ENCODE data around the gene SLC35A3. TPM values are rescaled to one million over a fixed set of nuclear protein-coding genes. Genes with fewer than 3 reads are reported as not detected.

Gene SLC35A3
- total and polyA plus RNA-seq, 9 of the 15 experiments (the other 6 are each of a cell fraction or from before 2014, with no cell fraction given) = 3.5 to 21.7 (median 13.2) TPM

DNA sequence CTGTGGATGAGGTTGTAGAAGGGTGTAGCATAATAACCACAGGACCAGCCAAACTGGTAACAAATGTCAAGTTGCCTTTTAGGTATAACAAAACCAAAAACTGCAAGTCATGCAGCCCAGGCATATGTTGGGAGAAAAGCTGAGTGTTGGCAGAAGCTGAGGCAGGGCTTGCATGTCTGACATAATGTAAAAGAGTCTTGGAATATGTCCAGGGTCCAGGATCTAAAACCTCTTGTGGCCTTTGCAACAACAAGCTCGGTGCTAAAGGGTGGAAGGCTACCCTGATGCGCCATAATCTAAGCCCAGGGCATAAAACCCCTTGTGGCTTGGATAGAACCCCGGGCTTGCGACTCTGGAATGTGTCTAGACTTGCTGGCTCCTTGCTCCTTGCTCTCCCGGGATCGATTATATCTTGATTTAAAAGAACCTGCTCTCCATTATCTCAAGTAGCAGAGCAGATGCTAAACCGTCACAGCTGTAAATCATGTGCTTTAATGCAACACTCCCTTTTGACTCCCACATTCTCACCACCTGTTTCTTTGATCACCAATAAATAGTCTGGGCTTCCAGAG is 26.5 kb upstream of the SLC35A3 start (continued):
- TF ChIP-seq, protein P1, sequence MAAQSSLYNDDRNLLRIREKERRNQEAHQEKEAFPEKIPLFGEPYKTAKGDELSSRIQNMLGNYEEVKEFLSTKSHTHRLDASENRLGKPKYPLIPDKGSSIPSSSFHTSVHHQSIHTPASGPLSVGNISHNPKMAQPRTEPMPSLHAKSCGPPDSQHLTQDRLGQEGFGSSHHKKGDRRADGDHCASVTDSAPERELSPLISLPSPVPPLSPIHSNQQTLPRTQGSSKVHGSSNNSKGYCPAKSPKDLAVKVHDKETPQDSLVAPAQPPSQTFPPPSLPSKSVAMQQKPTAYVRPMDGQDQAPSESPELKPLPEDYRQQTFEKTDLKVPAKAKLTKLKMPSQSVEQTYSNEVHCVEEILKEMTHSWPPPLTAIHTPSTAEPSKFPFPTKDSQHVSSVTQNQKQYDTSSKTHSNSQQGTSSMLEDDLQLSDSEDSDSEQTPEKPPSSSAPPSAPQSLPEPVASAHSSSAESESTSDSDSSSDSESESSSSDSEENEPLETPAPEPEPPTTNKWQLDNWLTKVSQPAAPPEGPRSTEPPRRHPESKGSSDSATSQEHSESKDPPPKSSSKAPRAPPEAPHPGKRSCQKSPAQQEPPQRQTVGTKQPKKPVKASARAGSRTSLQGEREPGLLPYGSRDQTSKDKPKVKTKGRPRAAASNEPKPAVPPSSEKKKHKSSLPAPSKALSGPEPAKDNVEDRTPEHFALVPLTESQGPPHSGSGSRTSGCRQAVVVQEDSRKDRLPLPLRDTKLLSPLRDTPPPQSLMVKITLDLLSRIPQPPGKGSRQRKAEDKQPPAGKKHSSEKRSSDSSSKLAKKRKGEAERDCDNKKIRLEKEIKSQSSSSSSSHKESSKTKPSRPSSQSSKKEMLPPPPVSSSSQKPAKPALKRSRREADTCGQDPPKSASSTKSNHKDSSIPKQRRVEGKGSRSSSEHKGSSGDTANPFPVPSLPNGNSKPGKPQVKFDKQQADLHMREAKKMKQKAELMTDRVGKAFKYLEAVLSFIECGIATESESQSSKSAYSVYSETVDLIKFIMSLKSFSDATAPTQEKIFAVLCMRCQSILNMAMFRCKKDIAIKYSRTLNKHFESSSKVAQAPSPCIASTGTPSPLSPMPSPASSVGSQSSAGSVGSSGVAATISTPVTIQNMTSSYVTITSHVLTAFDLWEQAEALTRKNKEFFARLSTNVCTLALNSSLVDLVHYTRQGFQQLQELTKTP (IDR thresholded peaks at IDR 0.05; ENCODE audit: low read depth in 1 of 2, partially characterized antibody in 2 of 2) = peak; percentile 42 to 65
- TF ChIP-seq ZNF274 (IDR thresholded peaks at IDR 0.05; ENCODE audit: borderline replicate concordance, low read depth, low read length) (no peak), NUFIP1 (IDR thresholded peaks at IDR 0.05; ENCODE audit: partially characterized antibody) (no peak), PHF21A (IDR thresholded peaks at IDR 0.05; ENCODE audit: borderline replicate concordance, low read depth) (no peak), RBM39 (optimal IDR thresholded peaks at IDR 0.05; ENCODE audit: low read depth, low read length) (no peak), BDP1 (IDR thresholded peaks at IDR 0.05; ENCODE audit: insufficient read depth, insufficient read length) (no peak), ELF2 (CRISPR knock-in tag; IDR thresholded peaks at IDR 0.05) (no peak), ZNF408 (CRISPR knock-in tag; IDR thresholded peaks at IDR 0.05; ENCODE audit: low read depth) (no peak), NFIC (IDR thresholded peaks at IDR 0.05) (peak; percentile 77), ZNF436 (CRISPR knock-in tag; IDR thresholded peaks at IDR 0.05) (no peak)
- TF ChIP-seq, protein P2, sequence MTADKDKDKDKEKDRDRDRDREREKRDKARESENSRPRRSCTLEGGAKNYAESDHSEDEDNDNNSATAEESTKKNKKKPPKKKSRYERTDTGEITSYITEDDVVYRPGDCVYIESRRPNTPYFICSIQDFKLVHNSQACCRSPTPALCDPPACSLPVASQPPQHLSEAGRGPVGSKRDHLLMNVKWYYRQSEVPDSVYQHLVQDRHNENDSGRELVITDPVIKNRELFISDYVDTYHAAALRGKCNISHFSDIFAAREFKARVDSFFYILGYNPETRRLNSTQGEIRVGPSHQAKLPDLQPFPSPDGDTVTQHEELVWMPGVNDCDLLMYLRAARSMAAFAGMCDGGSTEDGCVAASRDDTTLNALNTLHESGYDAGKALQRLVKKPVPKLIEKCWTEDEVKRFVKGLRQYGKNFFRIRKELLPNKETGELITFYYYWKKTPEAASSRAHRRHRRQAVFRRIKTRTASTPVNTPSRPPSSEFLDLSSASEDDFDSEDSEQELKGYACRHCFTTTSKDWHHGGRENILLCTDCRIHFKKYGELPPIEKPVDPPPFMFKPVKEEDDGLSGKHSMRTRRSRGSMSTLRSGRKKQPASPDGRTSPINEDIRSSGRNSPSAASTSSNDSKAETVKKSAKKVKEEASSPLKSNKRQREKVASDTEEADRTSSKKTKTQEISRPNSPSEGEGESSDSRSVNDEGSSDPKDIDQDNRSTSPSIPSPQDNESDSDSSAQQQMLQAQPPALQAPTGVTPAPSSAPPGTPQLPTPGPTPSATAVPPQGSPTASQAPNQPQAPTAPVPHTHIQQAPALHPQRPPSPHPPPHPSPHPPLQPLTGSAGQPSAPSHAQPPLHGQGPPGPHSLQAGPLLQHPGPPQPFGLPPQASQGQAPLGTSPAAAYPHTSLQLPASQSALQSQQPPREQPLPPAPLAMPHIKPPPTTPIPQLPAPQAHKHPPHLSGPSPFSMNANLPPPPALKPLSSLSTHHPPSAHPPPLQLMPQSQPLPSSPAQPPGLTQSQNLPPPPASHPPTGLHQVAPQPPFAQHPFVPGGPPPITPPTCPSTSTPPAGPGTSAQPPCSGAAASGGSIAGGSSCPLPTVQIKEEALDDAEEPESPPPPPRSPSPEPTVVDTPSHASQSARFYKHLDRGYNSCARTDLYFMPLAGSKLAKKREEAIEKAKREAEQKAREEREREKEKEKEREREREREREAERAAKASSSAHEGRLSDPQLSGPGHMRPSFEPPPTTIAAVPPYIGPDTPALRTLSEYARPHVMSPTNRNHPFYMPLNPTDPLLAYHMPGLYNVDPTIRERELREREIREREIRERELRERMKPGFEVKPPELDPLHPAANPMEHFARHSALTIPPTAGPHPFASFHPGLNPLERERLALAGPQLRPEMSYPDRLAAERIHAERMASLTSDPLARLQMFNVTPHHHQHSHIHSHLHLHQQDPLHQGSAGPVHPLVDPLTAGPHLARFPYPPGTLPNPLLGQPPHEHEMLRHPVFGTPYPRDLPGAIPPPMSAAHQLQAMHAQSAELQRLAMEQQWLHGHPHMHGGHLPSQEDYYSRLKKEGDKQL (CRISPR knock-in tag; IDR thresholded peaks at IDR 0.05; ENCODE audit: borderline replicate concordance) = no peak
- TF ChIP-seq, protein P3, sequence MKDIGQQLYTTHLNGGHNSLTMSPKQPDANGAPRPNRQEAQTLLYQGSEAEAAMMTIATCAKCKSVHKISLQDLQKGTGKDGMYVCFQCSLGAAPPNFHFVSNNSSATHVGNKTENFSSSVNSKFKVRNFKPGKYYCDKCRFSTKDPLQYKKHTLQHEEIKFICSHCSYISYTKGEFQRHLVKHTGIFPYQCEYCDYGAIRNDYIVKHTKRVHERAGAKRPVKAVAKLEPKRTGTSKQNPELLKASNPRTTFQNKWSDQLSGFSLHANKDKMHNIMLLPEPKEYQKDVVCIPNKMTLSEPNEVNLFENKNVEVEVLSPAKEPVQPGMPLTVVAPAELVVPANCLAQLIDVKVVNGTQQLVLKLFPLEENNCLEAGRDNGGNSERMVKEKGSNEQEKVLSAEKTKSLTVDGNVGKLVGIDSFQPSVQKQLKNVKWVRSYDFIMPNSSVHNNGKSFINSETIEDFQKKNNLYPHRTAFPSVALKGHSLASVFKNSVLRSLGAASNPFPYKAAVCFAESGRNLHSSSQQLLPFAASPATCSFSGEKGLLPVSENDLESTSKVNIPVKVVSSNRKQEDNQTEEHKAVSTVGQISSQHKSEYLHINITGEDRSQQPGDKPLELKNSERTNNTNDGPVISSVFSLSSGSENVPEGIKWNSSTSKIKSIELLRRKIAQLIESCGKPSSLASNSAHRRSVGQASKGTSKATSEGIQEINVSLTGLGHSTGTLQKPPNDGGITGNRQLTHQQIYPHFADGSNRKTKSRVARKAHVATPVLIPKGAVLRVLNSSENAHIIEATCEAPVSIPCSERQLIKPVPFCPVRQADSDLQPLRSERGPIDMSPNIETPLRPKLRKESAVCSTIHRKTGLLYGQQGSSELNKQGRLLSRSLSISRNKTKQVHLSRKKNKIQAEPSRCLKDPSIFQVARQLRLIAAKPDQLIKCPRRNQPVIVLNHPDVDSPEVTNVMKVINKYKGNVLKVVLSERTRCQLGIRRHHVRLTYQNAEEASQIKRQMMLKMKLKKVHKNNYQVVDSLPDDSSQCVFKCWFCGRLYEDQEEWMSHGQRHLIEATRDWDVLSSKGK (CRISPR knock-in tag; IDR thresholded peaks at IDR 0.05) = no peak
- TF ChIP-seq, protein P4, sequence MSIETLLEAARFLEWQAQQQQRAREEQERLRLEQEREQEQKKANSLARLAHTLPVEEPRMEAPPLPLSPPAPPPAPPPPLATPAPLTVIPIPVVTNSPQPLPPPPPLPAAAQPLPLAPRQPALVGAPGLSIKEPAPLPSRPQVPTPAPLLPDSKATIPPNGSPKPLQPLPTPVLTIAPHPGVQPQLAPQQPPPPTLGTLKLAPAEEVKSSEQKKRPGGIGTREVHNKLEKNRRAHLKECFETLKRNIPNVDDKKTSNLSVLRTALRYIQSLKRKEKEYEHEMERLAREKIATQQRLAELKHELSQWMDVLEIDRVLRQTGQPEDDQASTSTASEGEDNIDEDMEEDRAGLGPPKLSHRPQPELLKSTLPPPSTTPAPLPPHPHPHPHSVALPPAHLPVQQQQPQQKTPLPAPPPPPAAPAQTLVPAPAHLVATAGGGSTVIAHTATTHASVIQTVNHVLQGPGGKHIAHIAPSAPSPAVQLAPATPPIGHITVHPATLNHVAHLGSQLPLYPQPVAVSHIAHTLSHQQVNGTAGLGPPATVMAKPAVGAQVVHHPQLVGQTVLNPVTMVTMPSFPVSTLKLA (conservative IDR thresholded peaks at IDR 0.05) = peak in 1 of 2 experiments; percentile 44; a peak in 1 of 4 replicates
